ENCODE measurements around the gene DCP2.

GRCh38 chr5:113048931-113049330 lies 72.3 kb downstream of the DCP2 start:
- TF ChIP-seq POLR2A (IDR thresholded peaks at IDR 0.05) (no peak), CTCF (IDR thresholded peaks at IDR 0.05) (no peak), POLR2AphosphoS5 (IDR thresholded peaks at IDR 0.05) (no peak)

Data from breast epithelium (tissue), 3 donors.